Stimulated activated CD8-positive, alpha-beta memory T cell treated with anti-CD3 and anti-CD28 coated beads, Interleukin-12 subunit alpha, Interleukin-12 subunit beta, amount 100 ng/mL, for 24 hours (primary cell): ENCODE measurements around the gene DIDO1.

ENCODE experiments used
- DNase-seq: peaks from one replicate; pipeline ENCODE4 v3.0.0-alpha.2; 2020; ENCODE audit errors: extremely low read depth

DIDO1 gene

DNA sequence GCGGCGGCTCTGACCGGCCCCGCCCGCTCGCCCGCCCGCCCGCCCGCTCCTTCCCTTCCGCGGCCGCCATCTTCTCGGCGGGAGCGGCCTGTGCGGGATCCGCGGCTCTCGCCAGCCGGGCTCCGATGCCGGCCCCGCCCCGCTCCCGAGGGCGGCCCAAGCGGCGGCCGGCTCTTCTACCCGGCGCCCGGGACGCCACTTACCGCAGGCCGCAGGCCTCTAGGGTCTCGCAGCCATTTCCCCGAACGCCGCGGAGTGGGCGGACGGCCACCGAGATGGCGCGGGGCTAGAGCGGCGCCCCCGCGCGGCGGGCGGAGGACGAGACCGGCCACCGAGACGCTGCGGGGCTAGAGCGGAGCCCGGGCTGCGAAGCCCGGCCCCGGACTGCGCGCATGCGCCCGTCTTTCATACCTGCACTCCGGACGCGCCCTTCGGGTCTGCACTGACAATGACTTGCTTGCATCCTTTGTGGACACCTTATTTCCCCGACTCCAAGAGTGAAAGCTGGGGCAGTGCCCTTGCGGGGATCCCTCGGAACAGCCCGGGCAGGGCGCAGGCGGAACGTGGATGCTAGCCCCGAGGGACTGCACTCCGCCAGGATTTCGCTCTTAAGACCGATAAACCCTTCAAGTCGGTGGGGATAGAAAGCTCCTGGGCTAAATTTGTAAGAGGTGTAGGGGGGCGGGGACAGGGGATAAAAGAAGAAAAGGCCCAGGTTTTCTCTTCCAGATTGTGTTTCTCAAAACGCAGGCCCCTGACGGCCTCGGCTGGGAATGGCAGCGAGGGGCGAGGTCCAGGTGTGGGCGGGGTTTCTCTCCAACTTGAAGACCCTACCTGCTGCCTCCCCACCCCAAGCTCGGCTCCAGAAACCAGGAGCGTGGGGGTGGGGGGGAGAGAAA lies at the start of gene DIDO1:
DIDO1 (minus strand) TSS at position 277 of the 899 bp plus-strand sequence.
- DNase-seq, result peak; percentile 80

DNA sequence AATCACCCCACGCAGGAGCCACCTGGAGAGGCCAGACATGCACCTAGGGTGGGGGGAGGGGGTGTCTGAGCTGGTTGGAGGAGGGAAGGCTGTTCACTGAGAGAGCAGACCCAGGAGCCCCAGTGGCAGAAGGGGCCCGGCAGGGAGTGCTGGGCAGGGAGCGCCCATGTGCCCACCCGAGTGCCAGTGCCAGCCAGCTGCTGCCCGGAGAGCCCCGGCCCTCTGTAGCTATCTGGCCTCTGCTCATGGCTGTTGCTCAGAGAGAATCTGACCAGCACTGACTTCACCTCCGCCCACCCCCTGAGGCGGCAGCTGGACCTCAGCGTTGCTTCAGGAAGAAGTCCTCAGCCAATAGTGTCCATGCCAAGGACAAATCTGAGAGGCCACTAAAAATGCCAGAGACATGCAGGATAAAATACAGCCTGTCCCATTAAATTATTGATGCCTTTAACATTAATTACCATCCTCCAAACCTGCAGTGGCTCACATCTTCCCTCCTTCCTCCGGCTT lies 49.0 kb upstream of the DIDO1 start:
- no peak for DNase-seq

DNA sequence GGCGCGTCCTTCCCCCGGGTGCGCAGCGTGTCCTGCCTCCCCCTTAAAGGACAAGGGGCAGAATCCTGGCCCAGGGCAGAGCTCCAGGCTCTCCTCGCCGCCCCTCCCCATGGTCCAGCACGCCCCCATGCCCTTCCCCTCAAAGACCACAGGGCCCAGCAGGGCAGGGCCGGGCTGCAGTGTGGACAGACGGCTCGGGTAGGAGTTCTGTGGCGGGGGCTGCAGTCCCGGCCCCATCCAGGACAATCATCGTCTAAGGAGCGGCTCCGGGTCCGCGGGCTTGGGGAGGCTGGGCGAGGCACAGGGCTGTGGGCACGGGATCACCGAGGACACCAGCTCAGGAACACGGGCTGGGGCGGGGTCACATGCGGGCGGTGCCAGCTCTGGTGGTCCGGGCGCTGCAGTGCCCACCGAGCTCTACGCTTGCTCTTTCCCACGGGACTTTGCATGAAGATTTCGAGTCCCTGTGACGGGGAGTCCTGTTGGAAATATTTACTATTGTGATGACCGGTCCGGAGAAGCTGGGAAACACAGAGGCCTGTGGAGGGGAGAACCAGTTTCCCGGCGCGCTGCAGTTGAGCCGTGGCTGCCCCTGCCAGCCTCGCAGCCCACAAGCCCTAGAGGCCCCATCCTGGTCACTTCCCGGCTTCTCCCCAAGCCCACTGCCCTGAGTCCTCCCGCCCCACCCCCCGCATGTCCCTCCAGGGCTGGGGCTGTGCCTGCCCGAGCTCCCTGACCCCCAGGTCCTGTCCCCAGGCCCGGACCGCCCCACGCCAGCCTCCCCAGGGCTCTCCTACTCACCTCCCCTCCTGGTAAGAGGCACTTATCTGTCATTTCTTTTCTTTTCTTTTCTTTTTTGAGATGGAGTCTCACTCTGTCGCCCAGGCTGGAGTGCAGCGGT lies 46.8 kb upstream of the DIDO1 start:
- DNase-seq, result no peak

DNA sequence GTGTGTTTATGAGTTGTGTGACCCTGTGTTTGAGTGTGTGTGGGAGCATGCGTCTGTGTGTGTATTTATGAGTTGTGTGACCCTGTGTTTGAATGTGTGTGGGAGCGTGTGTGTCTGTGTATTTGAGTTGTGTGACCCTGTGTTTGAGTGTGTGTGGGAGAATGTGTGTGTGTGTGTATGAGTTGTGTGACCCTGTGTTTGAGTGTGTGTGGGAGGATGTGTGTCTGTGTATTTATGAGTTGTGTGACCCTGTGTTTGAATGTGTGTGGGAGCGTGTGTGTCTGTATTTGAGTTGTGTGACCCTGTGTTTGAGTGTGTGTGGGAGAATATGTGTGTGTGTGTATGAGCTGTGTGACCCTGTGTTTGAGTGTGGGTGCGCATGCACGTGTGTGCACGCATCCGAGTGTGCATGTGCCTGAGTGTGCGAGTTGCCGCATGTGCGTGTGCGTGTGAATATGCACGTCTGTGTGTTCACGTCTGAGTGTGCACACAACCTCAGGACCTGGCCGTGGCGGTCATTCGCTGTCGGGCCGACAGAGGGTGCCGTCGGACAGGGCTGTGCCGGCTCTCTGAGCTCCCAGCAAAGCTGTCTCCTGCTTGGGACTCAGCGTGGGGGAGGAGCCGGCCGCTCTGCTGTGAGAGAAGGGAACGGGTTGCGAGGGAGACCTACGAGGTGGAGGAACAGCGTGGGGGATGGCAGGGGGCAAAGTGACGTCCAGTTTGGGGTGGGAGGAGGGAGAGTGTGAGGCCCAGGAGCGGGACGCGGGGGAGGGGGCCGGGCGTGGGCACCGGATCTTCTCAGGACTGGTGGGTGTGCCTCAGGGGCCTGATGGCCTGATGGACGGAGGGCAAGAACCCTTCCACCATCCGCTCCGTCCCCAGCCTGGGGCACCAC lies 45.9 kb upstream of the DIDO1 start:
- DNase-seq, result peak; percentile 61

DNA sequence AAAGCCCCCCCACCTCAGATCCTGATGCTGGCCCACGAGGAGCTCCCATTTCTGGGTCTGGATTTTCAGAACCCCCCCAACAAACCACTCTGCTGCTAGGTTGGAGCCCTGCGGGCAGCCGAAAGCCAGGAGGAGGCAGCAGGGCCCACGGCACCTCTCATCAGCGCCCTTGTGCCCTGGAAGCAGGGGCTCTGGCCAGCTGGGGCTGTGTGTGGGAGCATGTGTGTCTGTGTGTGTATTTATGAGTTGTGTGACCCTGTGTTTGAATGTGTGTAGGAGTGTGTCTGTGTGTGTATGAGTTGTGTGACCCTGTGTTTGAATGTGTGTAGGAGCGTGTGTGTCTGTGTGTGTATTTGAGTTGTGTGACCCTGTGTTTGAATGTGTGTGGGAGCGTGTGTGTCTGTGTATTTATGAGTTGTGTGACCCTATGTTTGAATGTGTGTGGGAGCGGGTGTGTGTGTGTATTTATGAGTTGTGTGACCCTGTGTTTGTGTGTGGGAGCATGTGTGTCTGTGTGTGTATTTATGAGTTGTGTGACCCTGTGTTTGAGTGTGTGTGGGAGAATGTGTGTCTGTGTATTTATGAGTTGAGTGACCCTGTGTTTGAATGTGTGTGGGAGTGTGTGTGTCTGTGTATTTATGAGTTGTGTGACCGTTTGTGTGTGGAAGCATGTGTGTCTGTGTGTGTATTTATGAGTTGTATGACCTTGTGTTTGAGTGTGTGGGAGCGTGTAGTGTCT lies 45.1 kb upstream of the DIDO1 start:
- no peak for DNase-seq

DNA sequence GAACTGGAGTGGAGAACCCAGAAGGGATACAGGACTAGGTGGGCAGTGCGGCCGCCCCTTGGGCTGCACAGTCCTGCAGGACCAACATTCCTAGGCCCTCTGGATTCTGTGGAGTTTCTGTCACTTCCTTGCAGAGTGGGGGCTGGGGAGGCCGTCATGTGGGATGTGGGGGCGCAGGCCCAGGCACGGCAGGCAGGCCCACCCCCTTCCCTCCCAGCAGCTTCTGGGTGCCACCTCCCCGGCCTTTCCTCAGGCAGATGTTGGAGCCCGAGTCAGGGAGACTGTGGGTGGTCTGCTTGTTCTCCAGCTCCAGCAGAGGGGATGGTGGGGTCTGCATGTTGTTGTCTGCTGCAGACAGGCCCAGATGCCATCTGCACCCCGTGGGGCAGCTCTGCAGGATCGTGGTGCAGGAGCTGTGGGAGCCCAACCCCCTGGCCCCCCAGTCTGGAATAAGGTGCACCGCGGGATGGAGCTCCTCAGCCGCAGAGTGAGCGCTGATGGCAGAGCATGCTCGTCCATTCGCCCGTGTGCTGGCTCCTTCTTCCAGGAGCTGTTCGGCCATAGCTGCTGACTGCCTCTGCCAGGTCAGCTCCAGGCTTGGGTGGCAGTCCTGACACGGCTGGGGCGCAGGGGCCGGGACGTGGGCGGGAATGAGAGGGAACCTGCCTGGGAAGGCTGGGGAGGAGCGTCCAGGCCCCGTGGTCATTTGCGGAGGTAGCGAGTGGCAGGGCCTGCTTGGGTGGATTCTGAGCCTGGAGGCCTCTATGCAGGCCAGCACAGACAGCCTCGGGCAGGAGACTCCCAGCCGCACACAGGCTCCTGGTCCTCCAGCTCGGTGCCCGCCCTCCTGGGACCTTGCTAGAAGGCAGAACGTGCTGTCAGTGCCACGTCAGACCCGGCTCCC lies 44.3 kb upstream of the DIDO1 start:
- no peak for DNase-seq

DNA sequence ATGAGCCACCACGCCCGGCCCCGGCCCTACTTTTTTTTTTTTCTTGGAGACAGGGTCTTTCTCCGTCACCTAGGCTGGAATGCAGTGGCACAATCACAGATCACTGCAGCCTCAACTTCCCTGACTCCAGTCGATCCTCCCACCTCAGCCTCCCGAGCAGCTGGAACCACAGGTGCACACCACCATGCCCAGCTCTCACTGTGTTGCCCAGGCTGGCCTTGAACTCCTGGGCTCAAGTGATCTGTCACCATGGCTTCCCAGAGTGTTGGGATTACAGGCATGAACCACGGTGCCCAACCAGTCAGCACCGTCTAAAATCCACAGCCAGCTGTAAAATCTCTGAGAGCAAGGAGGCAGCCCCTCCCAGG lies 43.6 kb upstream of the DIDO1 start:
- DNase-seq, result no peak

DNA sequence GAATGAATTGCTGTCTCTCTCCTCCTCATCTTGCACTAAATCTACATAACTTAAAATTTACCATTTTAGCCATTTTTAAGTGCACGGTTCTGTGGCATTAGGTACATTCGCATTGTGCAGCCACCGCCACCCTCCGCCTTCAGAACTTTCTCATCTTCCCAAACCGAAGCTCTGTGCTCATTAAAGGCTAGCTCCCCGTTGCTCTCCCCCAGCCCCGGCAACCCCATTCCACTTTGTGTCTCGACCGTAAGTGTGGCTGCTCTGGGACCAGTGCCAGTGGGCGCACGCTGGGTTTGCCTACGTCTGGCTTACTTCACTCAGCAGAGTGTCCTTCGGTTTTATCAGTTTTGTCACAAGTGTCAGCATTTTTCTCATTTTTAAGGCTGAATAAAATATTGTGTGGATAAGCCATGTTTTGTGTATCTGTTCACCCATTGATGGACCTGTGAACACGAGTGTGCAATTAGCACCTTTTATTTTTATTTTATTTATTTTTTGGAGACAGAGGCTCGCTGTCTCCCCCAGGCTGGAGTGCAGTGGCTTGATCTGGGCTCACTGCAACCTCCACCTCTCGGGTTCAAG lies 43.0 kb upstream of the DIDO1 start:
- DNase-seq, result no peak

DNA sequence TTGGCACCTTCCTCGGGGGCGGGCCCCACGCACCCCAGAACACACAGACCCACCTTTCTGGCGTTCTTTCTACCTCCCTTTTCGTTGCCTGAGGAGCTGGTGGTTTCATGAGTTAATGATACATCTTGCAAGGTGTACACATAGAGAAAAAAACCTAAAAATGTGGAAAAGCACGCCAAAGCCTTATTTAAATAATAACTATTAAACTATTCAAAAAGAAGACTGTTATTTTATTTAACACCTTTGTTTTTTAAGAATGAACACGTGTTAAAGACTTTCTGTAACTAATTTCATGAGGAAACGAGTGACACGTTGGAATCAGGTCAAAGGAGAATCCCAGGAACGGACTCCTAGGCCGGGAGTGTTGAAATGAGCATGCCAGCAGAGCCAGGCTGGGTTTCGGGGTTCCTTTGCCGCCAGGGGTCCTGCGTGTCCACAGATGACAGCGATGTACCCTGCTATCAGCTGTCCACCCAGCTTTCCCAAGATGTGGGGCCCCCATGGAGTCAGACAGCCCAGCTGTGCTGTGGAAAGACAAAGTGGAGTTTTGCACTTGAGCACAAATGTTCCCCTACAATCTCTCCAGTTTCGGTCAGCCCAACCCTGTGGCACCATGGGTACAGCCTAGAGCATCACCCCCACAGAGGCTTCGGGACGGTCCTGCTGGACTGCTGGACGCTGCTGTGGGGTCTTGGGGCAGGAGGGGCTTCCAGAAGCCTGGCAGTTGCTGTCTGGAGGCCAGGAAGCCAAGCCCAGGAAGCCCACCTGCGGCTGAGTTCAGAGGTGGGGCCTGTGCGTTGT lies 42.3 kb upstream of the DIDO1 start:
- DNase-seq, result no peak

DNA sequence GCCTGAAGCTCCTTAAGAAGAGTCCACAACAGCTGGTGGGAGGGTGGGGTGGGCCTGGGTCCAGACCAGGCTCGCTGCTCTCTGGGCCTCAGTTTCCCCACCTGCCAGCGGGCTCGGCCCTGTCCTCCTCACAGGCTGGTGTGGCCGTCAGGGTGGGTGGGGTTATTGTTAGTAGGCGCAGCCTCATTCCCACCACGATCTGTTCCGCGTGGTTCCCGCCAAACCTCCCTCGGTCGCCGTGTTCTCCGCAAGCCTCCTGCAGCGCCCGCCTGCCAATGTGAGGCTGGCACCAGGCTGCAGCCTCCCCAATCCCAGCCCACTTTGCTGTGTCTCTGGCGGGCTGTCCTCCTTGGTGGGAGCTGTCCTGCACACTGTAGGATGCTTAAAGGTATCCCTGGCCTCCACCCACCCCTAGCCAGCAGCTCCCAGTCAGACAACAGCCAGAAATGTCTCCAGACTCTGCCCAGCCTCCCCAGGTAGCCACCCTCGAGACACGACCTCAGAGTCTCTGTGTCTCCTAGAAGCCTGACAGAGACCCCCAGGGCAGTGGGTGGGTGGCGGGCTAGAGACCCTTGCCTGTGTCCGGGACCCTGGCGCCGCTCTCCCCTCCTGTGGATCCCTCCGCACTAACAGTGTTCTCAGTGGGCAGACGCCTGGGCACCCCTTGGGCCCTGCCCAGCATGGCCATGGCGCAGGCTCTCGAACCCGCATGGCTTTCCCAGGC lies 41.5 kb upstream of the DIDO1 start:
- DNase-seq, result no peak

DNA sequence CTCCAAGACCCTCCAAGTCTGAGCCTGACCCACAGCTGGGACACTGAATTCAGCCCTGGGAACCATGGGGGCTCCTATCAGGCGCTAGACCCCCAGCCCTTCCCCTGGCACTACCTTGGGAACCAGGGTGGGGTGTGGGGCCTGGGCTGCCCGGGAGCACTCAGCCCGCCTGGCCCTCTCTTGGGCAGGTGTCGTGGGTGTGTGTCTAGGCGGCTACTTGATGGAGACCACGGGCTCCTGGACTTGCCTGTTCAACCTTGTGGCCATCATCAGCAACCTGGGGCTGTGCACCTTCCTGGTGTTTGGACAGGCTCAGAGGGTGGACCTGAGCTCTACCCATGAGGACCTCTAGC lies 40.8 kb upstream of the DIDO1 start:
- no peak for DNase-seq

DNA sequence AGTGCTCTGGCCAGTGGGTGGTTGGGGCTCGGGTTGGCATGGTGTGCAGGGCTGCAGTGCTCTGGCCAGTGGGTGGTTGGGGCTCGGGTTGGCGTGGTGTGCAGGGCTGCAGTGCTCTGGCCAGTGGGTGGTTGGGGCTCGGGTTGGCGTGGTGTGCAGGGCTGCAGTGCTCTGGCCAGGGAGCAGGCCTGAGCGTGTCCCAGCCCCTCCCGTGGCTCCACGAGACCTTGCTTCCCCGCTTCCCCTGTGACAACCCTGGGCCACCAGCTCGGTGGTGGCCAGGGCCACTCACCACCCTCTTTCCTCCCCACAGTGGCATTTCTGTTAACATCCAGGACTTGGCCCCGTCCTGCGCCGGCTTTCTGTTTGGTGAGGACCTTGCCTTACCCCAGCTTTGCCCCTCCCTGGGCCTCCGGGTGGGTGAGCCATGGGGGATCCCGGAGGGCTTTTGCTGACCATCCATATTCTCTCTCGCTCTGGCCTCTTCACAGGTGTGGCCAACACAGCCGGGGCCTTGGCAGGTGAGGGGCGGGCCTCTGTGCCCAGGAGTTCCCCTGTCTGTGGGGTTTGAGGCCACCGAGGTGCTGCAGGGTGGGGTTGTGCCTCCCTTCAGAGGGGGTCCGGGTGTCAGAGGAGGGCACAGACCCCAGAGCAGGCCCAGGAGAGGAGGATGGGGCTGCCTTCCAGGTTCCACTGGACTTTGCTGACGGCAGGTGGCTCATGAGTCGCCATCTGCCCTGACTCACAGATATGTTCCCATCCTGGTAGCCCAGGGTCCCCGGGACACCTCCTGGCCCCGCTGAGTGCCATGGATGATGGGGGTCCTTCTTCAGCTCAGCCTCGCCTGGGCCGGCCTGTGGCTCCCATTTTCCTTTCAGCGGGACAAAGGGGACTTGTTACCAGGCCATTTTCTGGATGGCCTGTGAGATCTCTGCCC lies 40.2 kb upstream of the DIDO1 start:
- DNase-seq, result no peak

DNA sequence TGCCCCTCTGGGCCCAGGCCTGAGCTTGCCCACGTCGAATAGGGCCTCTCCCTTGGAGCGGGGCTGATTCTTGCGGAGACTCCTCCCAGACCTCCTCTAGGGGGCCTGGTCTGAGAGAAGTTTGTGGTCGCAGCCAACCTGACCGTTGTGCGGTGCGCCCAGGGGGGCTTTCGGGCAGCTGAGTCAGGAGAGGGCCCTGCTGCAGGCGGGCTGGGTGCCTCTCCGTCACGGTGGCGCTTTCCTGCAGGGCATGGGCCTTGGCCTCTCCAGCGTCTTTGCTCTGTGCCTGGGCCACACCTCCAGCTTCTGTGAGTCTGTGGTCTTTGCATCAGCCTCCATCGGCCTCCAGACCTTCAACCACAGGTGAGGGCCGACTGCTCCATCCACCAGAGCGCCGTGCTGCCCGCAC lies 39.1 kb upstream of the DIDO1 start:
- no peak for DNase-seq

DNA sequence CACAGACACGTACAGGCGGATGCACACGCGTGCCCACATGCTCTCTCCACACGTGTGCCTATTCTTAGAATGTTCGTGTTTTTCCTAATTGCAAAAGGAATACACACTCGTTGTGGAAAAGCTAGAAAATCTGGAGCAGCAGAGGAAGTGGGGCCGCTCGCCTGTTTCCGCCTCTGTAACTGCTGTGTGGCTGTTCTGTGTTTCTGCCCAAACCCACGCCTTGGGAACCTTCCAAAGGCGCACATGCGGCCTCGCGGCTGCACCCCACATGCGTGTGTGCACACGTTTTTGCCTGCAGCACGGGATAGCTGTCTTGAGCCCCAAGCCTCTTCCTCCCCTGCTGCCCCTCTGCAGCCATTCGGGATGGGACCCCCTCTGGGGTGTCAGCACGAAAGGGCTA lies 38.4 kb upstream of the DIDO1 start:
- DNase-seq, result no peak

DNA sequence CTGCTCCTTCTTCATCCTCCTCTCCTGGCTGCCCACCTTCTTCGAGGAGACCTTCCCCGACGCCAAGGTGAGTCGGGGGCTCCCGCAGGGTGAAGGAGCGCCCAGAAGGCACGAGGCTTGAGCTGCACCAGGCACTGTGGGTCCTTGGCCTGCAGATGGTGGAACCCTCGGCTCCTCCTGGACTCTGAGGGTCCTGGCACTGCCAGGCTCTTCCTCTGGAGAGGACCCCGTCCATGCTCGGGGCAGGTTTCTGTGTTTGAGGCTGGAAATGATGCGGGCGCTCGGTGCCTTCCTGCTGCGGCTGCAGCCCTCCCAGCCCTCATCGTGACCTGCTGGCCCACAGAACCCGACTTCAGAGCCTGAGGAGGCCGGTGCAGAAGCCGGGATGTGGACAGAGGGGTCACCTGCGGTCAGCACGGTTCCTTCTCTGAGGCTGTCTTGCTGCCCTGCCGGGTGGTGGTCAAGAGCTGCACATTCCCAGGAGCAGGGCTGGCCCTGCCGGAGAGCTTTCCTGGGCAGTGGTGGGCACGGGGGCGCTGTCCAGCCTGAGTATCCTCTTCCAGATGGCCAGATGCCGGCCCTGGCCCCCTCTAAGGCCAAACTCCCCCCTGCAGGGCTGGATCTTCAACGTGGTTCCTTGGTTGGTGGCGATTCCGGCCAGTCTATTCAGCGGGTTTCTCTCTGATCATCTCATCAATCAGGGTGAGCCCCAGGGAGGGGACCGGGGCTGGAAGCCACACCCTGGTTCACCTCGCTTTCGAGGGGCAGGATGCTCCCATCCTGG lies 37.5 kb upstream of the DIDO1 start:
- DNase-seq, result no peak
